ENCODE measurements around the gene HOATZ. TPM values are rescaled to one million over a fixed set of nuclear protein-coding genes. Genes with fewer than 3 reads are reported as not detected.

Gene HOATZ
- total RNA-seq, 1 donor from 2014 or later: 0.43 TPM

- no peak for TF ChIP-seq CTCF (IDR thresholded peaks at IDR 0.05; ENCODE audit: insufficient read depth, low read depth, low read length)
- no peaks in the 10 kb centered on the region for H4K20me1 ChIP-seq (ENCODE audit: insufficient read depth, low read length)
- Mint-ChIP-seq H3K36me3 (ENCODE audit: low read depth, unreplicated experiment) (no peaks in the 10 kb centered on the region), H3K27ac (ENCODE audit: unreplicated experiment) (no peak overlapping the region), H3K27me3 (ENCODE audit: low read depth, unreplicated experiment) (no peaks in the 10 kb centered on the region), H3K4me3 (ENCODE audit: unreplicated experiment) (no peak overlapping the region), H3K9me3 (ENCODE audit: unreplicated experiment) (peaks cover 3% of the 10 kb centered on the region), H3K4me1 (ENCODE audit: low read depth, unreplicated experiment) (no peaks in the 10 kb centered on the region)
- no peak overlapping the region for H3K9ac ChIP-seq (ENCODE audit: low read length)
- H3K79me2 ChIP-seq (ENCODE audit: insufficient read depth, low read length): no peaks in the 10 kb centered on the region
- no peak overlapping the region for H3K4me3 ChIP-seq (ENCODE audit: insufficient read depth, low read depth, low read length)
- DNase-seq (ENCODE audit: low read depth): peak; percentile 25
- no peak overlapping the region for H3K27ac ChIP-seq (ENCODE audit: low read depth, low read length)
- H3K4me1 ChIP-seq (ENCODE audit: insufficient read depth, low read length): no peaks in the 10 kb centered on the region
- no peak overlapping the region for H2AFZ ChIP-seq (ENCODE audit: low read depth, low read length)
- no peaks in the 10 kb centered on the region for H3K36me3 ChIP-seq (ENCODE audit: insufficient read depth, low read length)
- H3K4me2 ChIP-seq (ENCODE audit: low read length): no peak overlapping the region
- FAIRE-seq: no peak
- H3K9me3 ChIP-seq (ENCODE audit: insufficient read depth, low read depth, low read length): no peaks in the 10 kb centered on the region
- no peaks in the 10 kb centered on the region for H3K27me3 ChIP-seq (ENCODE audit: insufficient read depth, low read length)
These were observed 38.2 kb upstream of the HOATZ start for GRCh38 chr11:111476366-111476765.

- no peaks in the 10 kb centered on the region for H3K36me3 ChIP-seq (ENCODE audit: insufficient read depth, low read length)
- no peak overlapping the region for H3K4me3 Mint-ChIP-seq (ENCODE audit: unreplicated experiment)
- H3K27ac ChIP-seq (ENCODE audit: low read depth, low read length): no peak overlapping the region
- H3K4me1 ChIP-seq (ENCODE audit: insufficient read depth, low read length): no peaks in the 10 kb centered on the region
- no peaks in the 10 kb centered on the region for H3K27me3 Mint-ChIP-seq (ENCODE audit: low read depth, unreplicated experiment)
- H3K4me2 ChIP-seq (ENCODE audit: low read length): no peak overlapping the region
- no peaks in the 10 kb centered on the region for H3K27me3 ChIP-seq (ENCODE audit: insufficient read depth, low read length)
- H3K9ac ChIP-seq (ENCODE audit: low read length): no peak overlapping the region
- FAIRE-seq: peak; percentile 26
- peaks cover 3% of the 10 kb centered on the region for H3K9me3 Mint-ChIP-seq (ENCODE audit: unreplicated experiment)
- no peaks in the 10 kb centered on the region for H3K79me2 ChIP-seq (ENCODE audit: insufficient read depth, low read length)
- TF ChIP-seq CTCF (IDR thresholded peaks at IDR 0.05; ENCODE audit: insufficient read depth, low read depth, low read length): no peak
- no peak for TF ChIP-seq EZH2 (IDR thresholded peaks at IDR 0.05; ENCODE audit: insufficient read depth, low read length)
- no peaks in the 10 kb centered on the region for H4K20me1 ChIP-seq (ENCODE audit: insufficient read depth, low read length)
- H2AFZ ChIP-seq (ENCODE audit: low read depth, low read length): no peak overlapping the region
- H3K36me3 Mint-ChIP-seq (ENCODE audit: low read depth, unreplicated experiment): no peaks in the 10 kb centered on the region
- no peak overlapping the region for H3K27ac Mint-ChIP-seq (ENCODE audit: unreplicated experiment)
- H3K9me3 ChIP-seq (ENCODE audit: insufficient read depth, low read depth, low read length): no peaks in the 10 kb centered on the region
- H3K4me3 ChIP-seq (ENCODE audit: insufficient read depth, low read depth, low read length): no peak overlapping the region
- DNase-seq (ENCODE audit: low read depth): no peak
- no peaks in the 10 kb centered on the region for H3K4me1 Mint-ChIP-seq (ENCODE audit: low read depth, unreplicated experiment)
These were observed 37.6 kb upstream of the HOATZ start for GRCh38 chr11:111476956-111477355.

- H3K4me1 ChIP-seq (ENCODE audit: insufficient read depth, low read length): no peaks in the 10 kb centered on the region
- Mint-ChIP-seq H3K4me3 (ENCODE audit: unreplicated experiment) (no peak overlapping the region), H3K9me3 (ENCODE audit: unreplicated experiment) (peaks cover 4% of the 10 kb centered on the region), H3K27me3 (ENCODE audit: low read depth, unreplicated experiment) (no peaks in the 10 kb centered on the region), H3K36me3 (ENCODE audit: low read depth, unreplicated experiment) (peaks cover under 1% of the 10 kb centered on the region), H3K27ac (ENCODE audit: unreplicated experiment) (no peak overlapping the region), H3K4me1 (ENCODE audit: low read depth, unreplicated experiment) (no peaks in the 10 kb centered on the region)
- no peaks in the 10 kb centered on the region for H3K9me3 ChIP-seq (ENCODE audit: insufficient read depth, low read depth, low read length)
- no peak for TF ChIP-seq CTCF (IDR thresholded peaks at IDR 0.05; ENCODE audit: insufficient read depth, low read depth, low read length)
- no peak for TF ChIP-seq EZH2 (IDR thresholded peaks at IDR 0.05; ENCODE audit: insufficient read depth, low read length)
- no peak overlapping the region for H3K27ac ChIP-seq (ENCODE audit: low read depth, low read length)
- H2AFZ ChIP-seq (ENCODE audit: low read depth, low read length): no peak overlapping the region
- H3K9ac ChIP-seq (ENCODE audit: low read length): no peak overlapping the region
- H3K4me3 ChIP-seq (ENCODE audit: insufficient read depth, low read depth, low read length): no peak overlapping the region
- H3K27me3 ChIP-seq (ENCODE audit: insufficient read depth, low read length): no peaks in the 10 kb centered on the region
- H4K20me1 ChIP-seq (ENCODE audit: insufficient read depth, low read length): no peaks in the 10 kb centered on the region
- FAIRE-seq (no peak), DNase-seq (ENCODE audit: low read depth) (no peak)
- H3K36me3 ChIP-seq (ENCODE audit: insufficient read depth, low read length): no peaks in the 10 kb centered on the region
- H3K79me2 ChIP-seq (ENCODE audit: insufficient read depth, low read length): no peaks in the 10 kb centered on the region
- H3K4me2 ChIP-seq (ENCODE audit: low read length): no peak overlapping the region
These were observed 36.7 kb upstream of the HOATZ start for GRCh38 chr11:111477898-111478297.

Measured in astrocyte (in vitro differentiated cells and primary cell).